Activated T-cell treated with anti-CD3 and anti-CD28 coated beads for 24 hours (primary cell): Measurements from ENCODE around the gene NUTM2F.
"Not testable (repeated sequence)": the region's sequence is repeated elsewhere in the genome, so short reads cannot be mapped to it uniquely, and the experiment has no call there.

Experiments used
- DNase-seq: peaks from one replicate; pipeline ENCODE4 v3.0.0-alpha.2; 2020; ENCODE audit warnings: low read depth

NUTM2F gene

DNA sequence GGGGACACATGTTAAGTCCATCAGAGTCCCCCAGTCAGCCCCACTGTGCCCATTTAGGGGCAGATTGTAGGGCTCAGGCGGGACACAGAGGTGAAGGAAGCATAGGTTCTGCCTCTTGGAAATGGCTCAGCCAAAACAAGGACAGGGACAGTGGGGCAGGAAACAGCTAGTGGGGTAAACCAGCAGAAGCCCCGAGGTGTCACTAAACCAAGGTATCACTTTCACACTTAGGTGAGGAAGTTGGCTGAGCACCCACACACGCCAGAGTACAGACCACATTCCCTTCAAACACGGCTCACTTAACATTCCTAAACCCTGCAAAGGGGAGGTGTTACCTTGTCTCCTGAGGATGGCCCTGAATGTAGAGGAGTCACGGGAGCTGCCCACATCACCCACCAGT is 12.2 kb downstream of the NUTM2F start:
- DNase-seq = not testable (repeated sequence)

DNA sequence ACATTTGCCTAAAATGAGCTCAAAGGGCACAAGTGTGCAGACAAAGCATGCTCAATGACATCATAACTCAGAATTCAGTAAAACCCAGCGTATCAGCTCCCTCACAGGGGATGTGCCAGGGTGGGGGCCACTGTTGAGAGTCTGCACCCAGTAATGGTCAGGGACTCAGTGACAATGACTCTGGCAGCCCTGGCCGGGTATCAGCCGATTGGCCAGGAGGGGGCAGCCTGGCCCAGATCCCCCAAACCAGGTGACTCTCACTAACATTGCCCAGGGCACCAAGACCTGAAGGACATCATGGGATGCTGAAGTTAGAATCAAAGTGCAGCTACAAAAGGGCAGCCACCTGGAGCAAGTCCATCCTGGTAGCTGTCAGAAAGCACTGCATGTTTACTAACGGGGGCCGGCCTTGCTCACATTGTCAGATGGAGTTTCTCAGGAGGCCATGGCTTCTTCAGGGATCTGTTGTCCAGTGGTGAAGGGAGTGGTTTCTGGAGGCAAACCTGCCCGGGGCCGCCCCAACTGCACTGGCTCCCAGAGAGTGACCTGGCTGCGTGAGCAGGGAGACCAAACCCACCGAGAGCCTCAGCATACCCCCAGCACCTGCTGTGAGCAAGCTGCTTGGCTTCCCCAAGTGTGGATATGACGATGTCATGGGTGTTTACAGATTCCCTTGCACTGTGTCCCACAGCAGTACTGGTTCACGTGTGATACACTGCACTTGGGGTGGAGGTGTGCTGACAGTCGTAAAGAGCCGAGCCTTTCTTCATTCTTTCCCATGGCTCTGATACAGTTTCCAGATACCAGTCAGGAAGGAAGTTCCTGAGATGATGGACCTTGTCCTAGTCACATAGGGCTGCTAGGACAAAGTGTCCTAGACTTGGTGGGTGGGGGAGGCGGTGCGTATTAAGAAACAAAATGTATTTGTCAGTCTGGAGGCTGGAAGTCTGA is 13.1 kb downstream of the NUTM2F start:
- not testable (repeated sequence) for DNase-seq

DNA sequence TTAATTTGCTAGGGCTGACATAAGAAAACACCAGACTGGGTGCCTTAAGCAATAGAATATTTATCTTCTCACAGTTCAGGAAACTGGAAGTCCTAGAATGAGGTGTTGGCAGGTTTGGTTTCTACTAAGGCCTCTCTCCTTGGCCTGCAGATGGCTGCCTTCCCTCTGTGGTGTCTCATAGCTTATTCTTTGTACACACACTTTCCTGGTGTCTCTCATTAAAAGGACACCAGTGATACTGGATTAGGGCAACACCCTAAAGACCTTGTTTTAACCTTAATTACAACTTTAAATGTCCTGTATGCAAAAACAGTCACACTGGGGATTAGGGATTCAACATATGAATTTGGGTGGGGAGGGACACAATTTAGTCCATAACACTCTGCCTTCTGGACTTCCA is 25.1 kb downstream of the NUTM2F start:
- no peak for DNase-seq

DNA sequence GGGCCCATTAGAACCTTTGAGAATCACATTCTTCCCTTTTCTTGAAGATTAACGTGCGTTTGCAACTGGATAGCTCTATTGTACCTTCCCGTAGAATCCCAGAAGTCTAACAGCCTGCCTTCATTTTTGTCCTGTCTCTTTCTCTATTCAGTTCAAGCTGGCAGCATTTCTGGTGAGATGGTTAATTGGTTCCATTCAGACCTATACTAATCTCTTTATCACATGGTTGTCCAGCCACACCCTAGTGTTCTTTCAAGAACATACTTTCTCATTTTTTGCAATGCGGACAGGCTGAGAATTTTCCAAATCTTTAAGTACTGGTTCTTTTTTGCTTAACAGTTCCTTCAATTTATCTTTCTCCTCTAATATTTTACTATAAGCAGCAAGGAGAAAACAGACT is 26.0 kb downstream of the NUTM2F start:
- DNase-seq = no peak

DNA sequence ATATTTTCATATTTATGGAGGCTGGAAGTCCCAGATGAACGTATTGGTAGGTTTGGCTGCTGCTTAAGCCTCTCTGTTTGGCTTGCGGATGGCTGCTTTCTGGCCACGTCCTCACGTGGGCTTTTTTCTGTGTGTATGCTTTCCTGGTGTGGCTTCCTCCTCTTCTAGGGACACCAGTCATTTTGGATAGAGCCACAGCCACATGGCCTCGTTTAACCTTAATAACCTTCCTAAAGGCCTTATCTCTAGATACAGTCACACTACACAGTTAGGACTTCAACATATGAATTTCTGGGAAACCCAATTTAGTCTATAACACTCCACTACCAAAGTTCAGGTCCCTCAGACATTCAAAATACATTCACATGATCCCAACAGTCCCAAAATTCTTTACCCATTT is 26.9 kb downstream of the NUTM2F start:
- DNase-seq = no peak

DNA sequence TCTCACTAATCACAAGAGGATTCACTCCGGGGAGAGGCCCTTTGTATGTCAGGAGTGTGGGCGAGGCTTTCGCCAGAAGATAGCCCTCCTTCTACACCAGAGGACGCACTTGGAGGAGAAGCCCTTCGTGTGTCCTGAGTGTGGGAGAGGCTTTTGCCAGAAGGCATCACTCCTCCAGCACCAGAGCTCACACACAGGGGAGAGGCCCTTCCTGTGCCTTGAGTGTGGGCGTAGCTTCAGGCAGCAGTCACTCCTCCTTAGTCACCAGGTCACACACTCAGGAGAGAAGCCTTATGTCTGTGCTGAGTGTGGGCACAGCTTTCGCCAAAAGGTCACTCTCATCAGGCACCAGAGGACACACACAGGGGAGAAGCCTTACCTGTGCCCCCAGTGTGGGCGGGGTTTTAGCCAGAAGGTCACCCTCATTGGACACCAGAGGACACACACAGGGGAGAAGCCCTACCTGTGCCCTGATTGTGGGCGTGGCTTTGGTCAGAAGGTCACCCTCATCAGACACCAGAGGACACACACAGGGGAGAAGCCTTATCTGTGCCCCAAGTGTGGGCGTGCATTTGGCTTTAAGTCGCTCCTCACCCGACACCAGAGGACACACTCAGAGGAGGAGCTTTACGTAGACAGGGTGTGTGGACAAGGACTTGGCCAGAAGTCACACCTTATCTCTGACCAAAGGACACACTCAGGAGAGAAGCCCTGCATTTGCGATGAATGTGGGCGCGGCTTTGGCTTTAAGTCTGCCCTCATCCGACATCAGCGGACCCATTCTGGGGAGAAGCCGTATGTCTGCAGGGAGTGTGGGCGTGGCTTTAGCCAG is 27.8 kb downstream of the NUTM2F start:
- DNase-seq = no peak

DNA sequence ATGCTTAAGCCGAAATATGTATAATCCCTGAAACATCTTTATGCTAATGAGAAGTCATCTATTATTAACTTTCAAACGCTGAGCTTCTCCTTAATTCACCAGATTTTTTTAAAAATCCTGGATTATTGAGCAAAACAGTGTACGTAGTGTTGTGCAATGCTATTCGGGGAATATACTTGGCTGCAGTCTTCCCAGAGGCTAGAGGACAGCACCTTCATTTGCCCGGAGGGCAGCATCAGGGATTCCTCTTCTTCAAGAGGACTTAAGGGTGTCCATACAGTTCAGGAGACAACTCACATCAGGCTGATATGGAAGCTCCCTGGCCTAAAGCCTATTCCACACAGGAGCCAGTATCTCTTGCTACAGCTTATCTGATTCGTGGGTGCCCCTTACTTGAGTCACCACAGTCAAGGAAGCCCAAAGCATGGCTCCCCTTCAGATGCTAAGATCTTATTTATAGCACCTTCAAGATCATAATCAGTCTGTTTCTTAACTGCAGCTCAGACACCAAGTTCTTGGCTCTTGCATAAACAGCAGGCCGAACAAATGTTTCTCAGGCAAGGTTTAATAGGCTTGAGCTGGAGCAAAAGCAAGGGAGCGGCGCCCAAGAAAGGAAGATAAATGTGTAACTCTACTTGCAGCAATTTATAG is 29.4 kb downstream of the NUTM2F start:
- DNase-seq = no peak

DNA sequence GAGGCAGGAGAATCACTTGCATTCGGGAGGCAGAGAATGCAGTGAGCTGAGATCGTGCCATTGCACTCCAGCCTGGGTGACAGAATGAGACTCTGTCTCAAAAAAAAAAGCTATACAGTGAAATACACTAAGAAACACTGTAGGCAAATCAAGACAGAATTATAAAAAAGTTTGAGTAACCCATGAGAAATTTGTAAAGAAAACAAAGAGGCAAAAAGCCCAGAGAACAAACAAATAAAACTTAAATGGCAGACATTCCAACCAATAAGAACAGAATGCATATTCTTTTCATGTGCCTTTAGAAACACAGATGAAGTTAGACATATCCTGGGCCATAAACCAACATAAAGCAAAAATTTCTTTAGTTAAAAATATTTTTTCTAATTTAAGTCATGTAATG is 38.8 kb downstream of the NUTM2F start:
- DNase-seq = no peak

DNA sequence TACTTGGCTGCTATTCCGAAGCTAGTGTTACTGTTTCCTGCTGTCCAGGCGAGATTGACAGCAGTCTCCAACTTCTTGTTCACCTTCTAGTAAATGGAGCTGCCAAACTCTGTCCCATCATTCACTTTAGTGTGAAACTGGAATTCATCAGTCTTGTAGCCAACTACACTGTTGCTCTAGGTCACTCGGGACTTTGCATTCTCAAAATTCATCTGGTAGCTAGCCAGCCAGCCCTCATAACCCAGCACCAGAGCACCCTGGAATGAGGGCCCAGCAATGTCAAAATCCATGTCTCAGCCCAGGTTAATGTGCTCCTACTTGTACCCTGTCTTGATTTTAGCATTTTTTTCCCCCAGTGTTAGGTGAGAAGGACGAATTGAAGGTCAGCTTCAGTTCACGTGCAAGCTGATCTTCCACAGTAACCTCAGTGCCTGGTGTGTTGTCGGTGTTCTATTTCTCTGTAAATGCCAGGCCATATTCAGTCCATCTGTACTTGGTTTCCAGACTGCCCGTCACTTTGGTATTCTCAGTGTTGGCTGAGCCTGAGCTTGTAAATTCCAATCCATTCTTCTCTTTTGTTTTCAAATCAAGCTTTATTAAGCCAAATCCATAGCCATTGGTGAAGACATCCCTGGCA is 40.4 kb downstream of the NUTM2F start:
- DNase-seq = no peak

DNA sequence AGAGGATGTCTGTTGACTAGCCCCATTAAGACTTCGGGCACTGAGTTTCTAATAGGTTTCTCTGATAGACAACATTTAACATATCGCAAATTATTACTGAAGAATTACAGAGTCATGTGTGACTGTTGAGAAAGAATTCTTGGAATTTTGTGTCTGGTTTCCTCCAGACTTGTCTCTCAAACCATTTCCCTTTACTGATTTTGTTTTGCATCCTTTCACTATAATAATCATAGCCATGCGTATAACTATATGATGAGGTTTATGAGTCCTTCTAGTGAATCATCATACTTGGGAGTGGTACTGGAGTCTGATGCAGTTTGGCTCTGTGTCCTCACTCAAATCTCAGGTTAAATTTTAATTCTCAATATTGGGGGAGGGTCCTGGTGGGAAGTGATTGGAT is 42.3 kb downstream of the NUTM2F start:
- DNase-seq = no peak

DNA sequence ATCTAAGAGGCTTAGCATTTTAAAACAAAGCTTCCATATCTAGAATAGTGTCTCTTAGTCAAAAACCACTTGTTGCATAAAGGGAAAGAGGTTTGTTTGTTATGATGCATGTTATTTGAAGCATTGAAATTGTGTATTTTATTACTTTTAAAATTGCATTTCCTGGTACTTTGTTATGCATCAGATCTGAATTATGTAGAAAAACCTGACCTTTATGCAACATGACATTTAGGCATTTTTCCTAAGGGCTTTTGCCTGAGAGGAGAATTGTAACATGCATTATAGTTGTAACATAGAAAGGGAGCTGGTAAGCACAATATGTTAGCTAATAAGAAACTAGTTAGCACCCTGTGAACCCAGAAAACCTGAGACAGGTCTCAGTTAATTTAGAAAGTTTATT is 47.3 kb downstream of the NUTM2F start:
- DNase-seq = no peak

DNA sequence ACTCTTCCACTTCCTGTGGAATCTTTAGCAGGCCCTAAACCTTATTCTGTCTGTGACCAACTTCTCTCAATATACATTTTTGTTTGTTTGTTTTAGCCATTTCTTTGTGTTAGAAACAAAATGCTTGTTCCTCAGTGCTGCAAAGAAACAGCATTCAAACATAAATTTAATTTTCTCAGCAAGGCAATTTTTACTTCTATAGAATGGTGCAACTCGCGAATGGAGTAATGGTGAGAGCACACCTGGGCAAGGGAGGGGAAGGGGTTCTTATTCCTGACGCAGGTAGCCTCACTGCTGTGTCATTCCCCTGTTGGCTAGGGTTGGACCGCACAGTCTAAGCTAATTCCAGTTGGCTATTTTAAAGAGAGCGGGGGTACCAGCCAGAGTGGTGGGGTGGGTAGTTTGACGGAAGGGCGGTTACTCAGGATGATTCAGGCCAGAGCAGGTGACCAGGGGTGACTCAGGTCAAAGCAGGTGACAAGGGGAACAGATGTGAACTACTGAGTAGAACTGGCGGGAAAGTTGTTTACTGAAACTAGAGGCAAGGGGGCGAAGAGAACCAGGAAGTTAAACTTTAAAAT is 47.9 kb downstream of the NUTM2F start:
- DNase-seq = no peak

DNA sequence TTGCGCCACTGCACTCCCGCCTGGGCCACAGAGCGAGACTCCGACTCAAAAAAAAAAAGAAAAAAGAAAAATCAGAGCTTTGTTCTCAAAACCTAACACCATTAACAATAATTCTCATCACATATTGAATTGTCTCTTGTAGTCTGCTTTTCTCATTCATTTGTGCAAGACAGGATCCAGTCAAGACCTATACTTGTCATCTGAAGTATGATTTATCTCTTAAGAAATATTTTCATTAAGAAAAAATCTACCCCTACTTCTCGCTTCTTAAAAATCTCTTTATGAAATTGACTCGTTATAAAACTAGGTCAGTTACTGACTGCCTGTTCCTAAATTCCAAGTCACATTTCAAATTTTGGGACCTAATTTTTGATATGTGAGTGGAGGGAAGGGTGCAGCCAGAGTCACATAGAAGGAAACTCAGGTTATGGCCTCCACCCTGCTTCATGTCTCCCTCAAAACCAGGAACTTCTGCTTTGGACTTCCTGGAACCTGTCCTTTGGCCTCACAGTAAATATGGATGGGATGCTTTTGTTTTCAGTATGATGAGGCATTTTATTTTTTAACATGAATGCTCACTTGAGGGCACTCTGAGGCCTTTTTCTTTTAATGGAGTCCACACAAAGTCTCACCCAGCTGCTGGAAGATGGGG is 50.4 kb downstream of the NUTM2F start:
- DNase-seq = no peak

DNA sequence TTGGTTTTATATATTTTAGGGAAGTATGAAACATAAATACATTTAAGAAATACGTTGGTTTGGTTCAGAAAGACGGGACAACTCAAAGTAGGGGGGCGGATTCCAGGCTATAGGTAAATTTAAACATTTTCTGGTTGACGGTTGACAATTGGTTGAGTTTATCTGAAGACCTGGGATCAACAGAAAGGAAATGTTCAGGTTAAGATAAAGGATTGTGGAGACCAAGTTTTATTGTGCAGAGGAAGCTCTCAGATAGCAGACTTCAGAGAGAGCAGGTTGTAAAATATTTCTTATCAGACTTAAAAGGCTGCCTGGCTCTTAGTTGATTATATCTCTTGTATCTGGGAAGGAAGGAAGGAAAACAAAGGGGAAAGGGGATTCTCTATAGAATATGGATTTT is 51.4 kb downstream of the NUTM2F start:
- DNase-seq = not testable (repeated sequence)

DNA sequence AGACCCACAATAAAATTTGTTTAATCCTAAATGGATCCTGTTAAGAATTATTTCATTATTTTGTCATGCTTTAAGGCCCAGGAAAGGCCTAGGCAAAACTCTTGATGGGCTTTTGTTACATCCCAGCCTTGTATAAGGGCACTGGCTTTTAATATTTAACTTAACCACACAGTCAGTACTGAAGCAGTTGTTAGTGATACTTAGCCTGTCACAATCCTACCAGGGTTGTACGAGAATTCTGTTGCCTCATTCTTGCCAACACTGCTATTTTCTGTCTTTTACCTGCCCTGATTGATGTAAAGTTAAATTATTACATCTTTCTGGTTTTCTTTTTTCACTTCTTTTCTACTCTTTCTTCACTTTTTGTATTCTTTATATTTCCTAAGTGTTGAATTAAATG is 58.4 kb downstream of the NUTM2F start:
- DNase-seq = no peak

DNA sequence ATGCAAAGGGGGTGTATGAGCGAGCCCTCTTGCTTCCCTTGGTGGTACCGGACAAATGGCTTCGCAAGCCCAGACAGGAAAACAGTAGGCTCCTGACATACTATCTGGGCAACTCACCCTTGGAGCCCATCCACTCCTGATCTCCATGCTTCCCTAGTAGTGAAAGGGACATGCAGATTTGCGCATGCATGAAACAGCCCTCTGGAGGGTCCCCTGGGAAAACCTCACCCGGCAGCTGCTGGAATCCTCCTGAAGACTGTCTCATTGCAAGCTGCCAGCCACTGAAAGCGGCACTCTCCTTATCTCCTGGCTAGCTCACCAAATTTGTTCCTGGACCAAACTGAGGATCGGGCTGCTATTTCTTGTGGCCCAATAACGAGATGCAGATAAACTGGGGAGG is 59.2 kb downstream of the NUTM2F start:
- no peak for DNase-seq
